ENCODE data around the gene TMEM109. TPM values are rescaled to one million over a fixed set of nuclear protein-coding genes. Genes with fewer than 3 reads are reported as not detected.

The TMEM109 gene
- total and polyA plus RNA-seq, 2 of the 13 experiments (the other 11 are each of a cell fraction or from before 2014, with no cell fraction given): 7.7 to 18.0 TPM

- TF ChIP-seq MNT (IDR thresholded peaks at IDR 0.05): no peak
- TF ChIP-seq, protein P1, sequence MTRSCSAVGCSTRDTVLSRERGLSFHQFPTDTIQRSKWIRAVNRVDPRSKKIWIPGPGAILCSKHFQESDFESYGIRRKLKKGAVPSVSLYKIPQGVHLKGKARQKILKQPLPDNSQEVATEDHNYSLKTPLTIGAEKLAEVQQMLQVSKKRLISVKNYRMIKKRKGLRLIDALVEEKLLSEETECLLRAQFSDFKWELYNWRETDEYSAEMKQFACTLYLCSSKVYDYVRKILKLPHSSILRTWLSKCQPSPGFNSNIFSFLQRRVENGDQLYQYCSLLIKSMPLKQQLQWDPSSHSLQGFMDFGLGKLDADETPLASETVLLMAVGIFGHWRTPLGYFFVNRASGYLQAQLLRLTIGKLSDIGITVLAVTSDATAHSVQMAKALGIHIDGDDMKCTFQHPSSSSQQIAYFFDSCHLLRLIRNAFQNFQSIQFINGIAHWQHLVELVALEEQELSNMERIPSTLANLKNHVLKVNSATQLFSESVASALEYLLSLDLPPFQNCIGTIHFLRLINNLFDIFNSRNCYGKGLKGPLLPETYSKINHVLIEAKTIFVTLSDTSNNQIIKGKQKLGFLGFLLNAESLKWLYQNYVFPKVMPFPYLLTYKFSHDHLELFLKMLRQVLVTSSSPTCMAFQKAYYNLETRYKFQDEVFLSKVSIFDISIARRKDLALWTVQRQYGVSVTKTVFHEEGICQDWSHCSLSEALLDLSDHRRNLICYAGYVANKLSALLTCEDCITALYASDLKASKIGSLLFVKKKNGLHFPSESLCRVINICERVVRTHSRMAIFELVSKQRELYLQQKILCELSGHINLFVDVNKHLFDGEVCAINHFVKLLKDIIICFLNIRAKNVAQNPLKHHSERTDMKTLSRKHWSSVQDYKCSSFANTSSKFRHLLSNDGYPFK (CRISPR knock-in tag; IDR thresholded peaks at IDR 0.05; ENCODE audit: borderline replicate concordance): no peak
Measured at GRCh38 chr11:60869451-60869825, 44.5 kb upstream of the TMEM109 start (continued).

GRCh38 chr11:60870276-60870675, 43.7 kb upstream of the TMEM109 start:
- Histone ChIP-seq H4K20me1 (ENCODE audit: insufficient read depth, low read length) (no peaks in the 10 kb centered on the region), H3K27ac (ENCODE audit: extremely low read length, insufficient read depth, low read length) (no peak overlapping the region), H3K79me2 (ENCODE audit: insufficient read depth, low read length) (no peaks in the 10 kb centered on the region), H3K27me3 (ENCODE audit: control insufficient read depth in 1 of 2, insufficient read depth in 2 of 2, low read length in 2 of 2) (peaks cover 0 to 5% of the 10 kb centered on the region in 2 experiments; a peak in 1 of 5 replicates), H3K4me1 (ENCODE audit: insufficient read depth, low read length) (peaks cover 48% of the 10 kb centered on the region), H3K9me3 (ENCODE audit: low read length) (no peaks in the 10 kb centered on the region), H3K4me2 (ENCODE audit: low read depth, low read length) (no peak overlapping the region), H3K4me3 (replicated peaks in 1 of 3; ENCODE audit: insufficient read depth in 1 of 3, low read depth in 2 of 3, low read length in 3 of 3) (no peak overlapping the region), H3K9ac (ENCODE audit: insufficient read depth, low read depth, low read length) (no peak overlapping the region), H3K36me3 (replicated peaks in 1 of 2; ENCODE audit: control insufficient read depth in 1 of 2, insufficient read depth in 2 of 2, low read length in 2 of 2) (no peaks in the 10 kb centered on the region), H2AFZ (ENCODE audit: low read length) (no peak overlapping the region)
- no peak for ATAC-seq
- ChIA-PET POLR2A (no interaction called here), CTCF (ENCODE audit: low intra/inter-chr PET ratio, low total read pairs) (no interaction called here)
- no TSS peak for BruUV-seq (replicated peaks)
- TF ChIP-seq TOPORS (CRISPR knock-in tag; IDR thresholded peaks at IDR 0.05): no peak
- peak; percentile 64 for TF ChIP-seq RFX3 (CRISPR knock-in tag; IDR thresholded peaks at IDR 0.05)
- peak; percentile 70 for TF ChIP-seq RFX1 (IDR thresholded peaks at IDR 0.05)
- WGBS (ENCODE audit: low lambda C conversion rate): 50% methylated on average over 2 of the region's 3 CpGs
- intact Hi-C loops (cut with micrococcal nuclease; ENCODE audit: unreplicated experiment): no loop called here
- in situ Hi-C loops (cut with HindIII; ENCODE audit: extremely low pct_ligation_motif_present, low pct_unique_long_range_greater_than_20kb): no loop called here
- no peak for FAIRE-seq
- no peak for DNase-seq (ENCODE audit: low spot score)
